Measurements from ENCODE around the gene PLB1.

Gene PLB1

DNA sequence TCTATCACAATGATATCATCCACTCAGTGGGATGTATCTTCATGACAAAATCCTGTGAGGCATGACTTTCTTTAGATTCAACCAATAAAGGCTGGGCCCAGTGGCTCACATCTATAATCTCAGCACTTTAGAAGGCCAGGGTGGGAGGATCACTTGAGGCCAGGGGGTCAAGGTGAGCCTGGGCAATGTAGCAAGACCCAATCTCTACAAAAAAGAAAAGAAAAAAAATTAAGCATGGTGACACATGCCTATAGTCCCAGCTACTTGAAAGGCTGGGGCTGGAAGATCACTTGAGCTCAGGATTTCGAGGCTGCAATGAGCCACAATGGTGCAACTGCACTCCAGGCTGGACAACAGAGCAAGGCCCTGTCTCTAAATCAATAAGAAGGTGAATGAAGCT is 68.0 kb downstream of the PLB1 start:
- in situ Hi-C loops (cut with MboI; ENCODE audit: low sequenced_read_pairs), result no loop called here

- in situ Hi-C loops (cut with MboI; ENCODE audit: low sequenced_read_pairs), result no loop called here
Observed at GRCh38 chr2:28564346-28564745, 68.5 kb downstream of the PLB1 start.

DNA sequence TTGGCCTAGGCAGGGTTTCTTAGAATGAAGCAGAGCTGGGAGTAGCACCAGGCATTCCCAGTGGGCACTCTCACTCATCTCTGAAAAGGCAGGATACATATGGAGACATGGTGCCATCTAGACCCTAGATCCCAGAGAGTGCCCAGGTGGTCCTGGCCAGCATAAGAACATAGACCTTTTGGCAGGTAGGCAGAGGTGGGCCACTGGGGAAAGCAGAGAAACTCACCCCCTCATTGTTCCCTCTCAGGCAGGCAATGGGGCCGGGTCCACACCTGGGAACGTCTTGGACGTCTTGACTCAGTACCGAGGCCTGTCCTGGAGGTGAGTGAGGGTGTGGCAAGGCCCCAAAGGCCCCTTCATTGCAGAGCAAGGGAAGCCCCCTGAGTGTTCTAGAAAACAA is 69.2 kb downstream of the PLB1 start:
- in situ Hi-C loops (cut with MboI; ENCODE audit: low sequenced_read_pairs), result no loop called here

DNA sequence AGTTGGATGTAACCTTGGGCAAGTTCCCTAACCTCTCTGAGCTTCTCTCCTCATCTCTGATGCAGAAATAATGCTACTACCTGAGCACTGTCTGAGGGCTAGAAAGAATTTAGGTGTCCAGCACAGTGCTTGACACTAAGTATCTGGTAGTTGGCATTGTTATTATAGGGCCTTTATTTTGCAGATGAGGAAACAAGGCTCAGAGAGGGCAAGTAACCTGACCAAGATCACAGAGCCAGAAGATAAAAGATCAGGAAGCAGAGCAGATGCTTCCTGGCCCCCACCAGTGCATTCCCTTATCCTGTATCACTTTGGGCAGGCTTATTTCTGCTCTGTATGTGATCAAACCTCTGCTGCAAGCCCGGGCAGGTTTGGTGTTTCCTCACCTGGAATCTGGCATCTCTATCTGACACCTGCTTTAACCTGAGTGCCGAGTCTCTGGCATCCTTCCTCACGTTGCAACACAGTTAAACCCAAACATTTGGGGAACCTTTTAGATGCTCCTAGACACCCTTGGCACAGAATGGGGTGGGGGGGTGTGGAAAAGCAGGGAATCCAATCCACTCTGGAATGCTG is 69.9 kb downstream of the PLB1 start:
- in situ Hi-C loops (cut with MboI; ENCODE audit: low sequenced_read_pairs), result no loop called here

- in situ Hi-C loops (cut with MboI; ENCODE audit: low sequenced_read_pairs), result no loop called here
Observed at GRCh38 chr2:28566521-28567041, 70.7 kb downstream of the PLB1 start.

GRCh38 chr2:28567061-28567471 is 71.2 kb downstream of the PLB1 start:
- in situ Hi-C loops (cut with MboI; ENCODE audit: low sequenced_read_pairs), result no loop called here

DNA sequence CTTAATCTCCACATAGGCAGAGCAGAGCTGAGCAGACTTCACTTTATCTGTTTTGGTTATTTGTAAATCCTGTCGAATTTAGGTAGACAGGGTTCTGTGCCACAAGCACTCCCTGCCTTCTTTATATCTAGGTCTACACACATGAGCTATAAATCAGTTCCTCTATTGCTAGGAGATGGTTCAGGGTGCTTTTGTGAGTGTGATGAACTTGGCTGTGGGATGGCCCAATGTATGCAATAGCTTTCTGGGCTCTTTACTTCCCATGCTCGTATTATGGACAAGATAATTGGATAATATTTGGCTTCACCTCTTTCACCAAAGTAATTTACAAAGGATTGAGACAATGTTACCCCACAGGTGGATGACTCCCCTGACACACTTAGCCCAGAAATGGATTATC is 72.2 kb downstream of the PLB1 start:
- in situ Hi-C loops (cut with MboI; ENCODE audit: low sequenced_read_pairs), result no loop called here

- in situ Hi-C loops (cut with MboI; ENCODE audit: low sequenced_read_pairs), result no loop called here
Observed at GRCh38 chr2:28568533-28568932, 72.7 kb downstream of the PLB1 start.

DNA sequence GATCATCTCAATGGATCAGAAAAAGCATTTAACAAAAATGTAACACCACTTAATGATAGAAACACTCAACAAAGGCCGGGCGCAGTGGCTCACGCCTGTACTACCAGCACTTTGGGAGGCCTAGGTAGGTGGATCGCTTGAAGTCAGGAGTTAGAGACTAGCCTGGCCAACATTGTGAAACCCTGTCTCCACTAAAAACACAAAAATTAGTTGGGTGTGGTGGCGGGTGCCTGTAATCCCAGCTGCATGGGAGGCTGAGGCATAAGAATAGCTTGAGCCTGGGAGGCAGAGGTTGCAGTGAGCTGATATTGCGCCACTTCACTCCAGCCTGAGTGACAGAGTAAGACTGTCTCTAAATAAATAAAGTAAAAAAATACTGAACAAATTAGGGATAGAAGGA is 74.6 kb downstream of the PLB1 start:
- in situ Hi-C loops (cut with MboI; ENCODE audit: low sequenced_read_pairs), result no loop called here

DNA sequence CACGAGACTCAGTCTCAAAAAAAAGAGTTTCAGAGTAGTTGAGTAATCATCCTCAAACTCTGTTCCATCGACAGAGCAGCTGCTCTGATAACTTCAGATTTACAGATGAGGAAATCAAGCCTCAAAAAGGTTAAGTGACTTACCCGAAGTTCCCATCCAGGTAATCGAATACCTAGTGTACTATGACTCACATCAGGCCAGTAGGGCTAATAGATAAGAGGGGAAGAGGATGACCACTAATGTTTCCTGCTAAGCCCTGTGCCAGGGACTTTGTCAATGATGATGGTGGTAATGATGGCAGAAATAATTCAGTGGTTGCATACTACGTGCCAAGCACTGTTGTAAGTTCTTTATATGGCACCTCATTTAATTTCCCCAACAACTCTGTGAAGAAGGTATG is 80.9 kb downstream of the PLB1 start:
- in situ Hi-C loops (cut with MboI; ENCODE audit: low sequenced_read_pairs), result no loop called here

DNA sequence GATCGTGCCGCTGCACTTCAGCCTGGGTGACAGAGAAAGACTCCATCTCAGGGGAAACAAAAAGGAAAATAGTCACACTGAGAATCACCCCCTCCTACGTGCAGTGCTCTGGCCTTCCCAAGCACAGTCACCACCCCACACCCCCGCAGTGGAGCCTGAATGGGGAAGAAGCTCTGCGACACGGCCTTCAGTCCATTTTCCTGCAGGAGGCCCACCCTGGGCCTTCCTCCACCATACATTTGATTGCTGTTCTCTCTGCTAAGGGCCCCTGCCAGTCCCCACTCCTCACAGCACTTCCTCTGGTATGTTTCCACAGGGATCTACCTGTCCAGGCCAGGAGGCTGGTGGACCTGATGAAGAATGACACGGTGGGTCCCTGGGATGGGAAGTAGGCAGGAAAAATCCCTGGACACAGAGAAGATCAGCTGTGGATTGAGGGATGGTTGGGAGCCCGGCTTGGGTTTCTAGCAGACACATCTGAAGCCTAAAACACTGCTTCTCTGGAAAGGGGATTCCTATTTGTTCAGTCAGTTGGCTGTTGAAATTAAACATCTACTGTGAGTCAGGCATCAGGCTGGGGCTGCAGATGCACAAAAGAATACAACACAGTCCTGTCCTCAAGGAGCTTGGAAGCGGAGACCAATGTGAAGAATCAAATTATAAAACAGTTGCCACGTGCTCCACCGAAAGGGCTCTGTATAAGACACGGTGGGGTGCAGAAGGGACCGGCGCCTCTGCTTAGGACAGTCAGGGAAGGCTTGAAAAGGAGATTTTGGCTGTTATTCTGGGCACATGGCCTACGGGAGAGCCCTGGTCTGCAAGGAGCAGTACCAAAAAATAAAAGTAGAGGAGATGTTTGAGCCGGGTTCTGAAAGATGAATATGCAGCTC is 82.2 kb downstream of the PLB1 start:
- in situ Hi-C loops (cut with MboI; ENCODE audit: low sequenced_read_pairs), result no loop called here

- in situ Hi-C loops (cut with MboI; ENCODE audit: low sequenced_read_pairs), result no loop called here
Observed at GRCh38 chr2:28578774-28579173, 82.9 kb downstream of the PLB1 start.

DNA sequence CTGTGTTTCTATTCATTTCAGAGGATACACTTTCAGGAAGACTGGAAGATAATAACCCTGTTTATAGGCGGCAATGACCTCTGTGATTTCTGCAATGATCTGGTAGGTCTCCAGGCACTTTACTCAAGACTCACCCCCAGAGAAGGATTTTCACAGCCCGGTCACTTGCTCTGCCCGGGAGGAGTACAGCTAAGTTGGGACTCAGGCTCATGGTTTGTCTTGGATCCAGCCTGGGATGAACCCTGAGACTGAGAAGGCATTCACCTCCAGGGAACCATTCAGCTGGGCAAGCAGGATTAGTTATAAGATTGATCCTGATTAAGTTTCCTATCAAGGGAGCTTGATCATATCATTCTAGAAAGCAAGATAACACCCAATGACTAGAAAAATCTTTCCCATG is 83.7 kb downstream of the PLB1 start:
- in situ Hi-C loops (cut with MboI; ENCODE audit: low sequenced_read_pairs), result no loop called here

- in situ Hi-C loops (cut with MboI; ENCODE audit: low sequenced_read_pairs), result no loop called here
Observed at GRCh38 chr2:28580078-28580477, 84.2 kb downstream of the PLB1 start.

DNA sequence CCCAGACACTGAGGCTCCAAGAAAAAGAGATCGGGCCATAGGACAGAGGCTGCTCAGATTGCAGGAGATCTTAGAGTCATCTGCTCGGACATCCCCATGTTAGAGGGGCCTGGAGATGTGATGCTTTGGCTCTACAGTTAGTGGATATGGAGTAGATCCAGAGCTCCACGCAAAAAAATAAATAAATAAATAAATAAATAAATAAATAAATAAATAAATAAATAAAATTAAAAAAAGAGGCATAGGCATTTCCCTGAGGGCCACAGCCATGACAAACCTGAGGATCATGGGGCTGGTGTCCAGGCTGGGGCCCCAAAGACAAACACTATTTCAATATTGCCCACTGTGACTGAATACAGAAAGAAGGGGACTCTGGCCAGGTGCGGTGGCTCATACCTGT is 85.5 kb downstream of the PLB1 start:
- in situ Hi-C loops (cut with MboI; ENCODE audit: low sequenced_read_pairs), result no loop called here

DNA sequence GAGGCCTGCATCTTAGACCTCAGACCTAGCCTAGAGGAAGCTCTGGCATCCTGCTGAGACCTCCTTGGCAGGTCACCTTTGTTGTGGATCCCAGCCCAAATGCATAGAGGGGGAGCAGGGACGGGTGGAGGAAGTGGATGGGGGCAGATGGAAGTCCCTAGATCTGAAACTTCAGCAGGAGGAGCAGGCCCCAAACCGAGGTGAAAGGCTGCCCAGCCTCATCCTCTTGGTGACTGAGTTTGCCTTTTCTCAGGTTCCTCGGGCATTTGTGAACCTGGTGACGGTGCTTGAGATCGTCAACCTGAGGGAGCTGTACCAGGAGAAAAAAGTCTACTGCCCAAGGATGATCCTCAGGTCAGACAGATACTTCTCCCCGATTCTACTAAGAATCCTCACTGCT is 86.3 kb downstream of the PLB1 start:
- in situ Hi-C loops (cut with MboI; ENCODE audit: low sequenced_read_pairs), result no loop called here

DNA sequence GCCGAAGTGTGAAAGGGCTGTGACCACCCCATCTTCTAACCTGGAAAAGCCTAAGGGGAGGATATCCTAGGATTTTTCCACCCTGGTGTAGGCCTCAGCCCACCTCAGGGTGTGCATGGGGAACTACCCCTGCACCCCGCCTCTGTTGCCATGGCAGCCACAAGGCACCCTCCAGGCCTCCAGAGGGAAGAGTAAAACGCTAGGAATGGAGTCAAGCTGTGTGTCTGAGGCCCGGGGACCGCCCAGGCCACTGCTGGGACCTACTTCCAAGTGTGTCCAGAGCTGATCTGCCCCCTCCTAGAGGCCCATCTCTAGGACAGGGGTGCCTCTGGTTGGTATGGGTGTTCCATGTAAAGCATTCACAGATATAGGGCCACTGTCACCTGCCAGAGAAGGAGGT is 86.7 kb downstream of the PLB1 start:
- in situ Hi-C loops (cut with MboI; ENCODE audit: low sequenced_read_pairs), result no loop called here

DNA sequence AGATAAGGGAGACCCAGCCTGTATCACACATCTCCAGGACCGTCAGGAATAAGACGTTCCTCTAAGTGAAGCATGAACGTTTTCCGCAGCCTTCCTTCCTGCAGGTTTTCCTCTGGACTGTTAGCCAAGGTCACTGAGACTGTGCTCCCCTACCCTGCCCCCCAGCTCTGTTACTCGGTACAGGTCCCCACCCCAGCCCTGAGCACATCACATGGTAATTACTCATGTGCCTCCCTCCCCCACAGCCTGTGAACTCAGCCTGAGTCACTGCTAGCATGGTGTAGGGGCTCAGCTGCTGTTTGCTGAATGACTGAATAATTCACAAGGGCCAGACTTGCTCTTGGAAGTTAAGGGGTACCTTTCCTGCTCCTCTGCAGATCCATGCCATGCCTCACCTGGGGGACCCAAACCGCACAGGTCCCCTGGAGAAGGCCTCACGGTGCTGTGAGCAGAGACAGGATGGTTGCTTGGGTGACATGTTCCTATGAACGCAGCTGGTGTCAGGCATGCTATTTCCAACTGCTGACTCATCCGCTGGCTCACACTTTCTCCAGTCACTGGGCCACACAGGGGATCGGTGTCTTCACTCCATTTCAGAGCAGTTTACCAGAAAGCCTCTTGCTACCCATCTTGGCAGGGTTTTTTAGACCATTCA is 88.2 kb downstream of the PLB1 start:
- in situ Hi-C loops (cut with MboI; ENCODE audit: low sequenced_read_pairs), result no loop called here

DNA sequence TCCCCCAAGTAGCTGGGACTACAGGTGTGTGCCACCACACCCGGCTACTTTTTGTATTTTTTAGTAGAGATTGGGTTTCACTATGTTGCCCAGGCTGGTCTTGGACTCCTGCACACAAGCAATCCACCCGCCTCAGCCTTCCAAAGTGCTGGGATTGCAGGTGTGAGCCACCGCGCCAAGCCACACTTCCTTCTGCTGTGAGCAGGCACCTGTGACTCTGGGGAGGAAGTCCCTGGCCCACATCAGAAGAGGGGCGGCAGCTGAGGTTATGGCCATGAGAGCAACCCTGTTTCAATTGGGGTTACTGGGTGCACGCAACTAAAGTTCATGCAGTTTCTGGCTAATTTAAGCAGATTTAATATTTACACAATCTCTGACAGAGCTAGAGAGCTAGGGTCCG is 91.0 kb downstream of the PLB1 start:
- in situ Hi-C loops (cut with MboI; ENCODE audit: low sequenced_read_pairs), result no loop called here

DNA sequence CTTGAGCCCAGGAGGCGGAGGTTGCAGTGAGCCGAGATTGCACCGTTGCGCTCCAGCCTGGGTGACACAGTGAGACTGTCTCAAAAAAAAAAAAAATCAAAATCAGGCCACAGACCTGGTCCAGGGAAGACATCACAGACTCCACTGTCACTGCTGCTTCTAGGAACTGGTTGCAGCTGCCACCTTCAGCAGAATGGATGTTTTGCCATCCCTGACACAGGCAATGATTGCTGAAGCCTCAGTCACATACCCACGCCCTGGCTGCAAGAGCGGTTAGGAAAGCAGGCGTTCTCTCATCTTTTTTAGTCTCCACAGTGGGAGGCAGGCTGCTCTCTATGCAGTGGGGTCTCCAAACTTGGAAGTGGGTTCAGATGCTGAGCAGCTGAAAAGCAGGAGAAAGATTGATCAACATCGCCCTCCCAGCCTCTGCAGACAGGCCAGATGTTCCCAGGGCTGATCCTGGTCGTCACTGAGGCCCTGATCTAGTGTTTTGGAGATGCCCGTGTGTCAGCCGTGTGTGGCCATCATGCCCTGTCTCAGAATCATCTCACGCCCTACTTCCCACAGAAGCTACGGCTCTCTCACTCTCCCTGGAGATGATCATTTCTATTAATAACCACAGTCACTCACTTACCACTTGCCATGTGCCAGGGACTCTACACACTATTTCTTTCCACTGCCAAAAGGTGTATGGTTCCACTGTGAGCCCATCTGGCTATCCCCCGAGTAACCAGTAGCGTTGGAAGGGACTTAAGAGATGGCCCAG is 91.8 kb downstream of the PLB1 start:
- in situ Hi-C loops (cut with MboI; ENCODE audit: low sequenced_read_pairs), result no loop called here

DNA sequence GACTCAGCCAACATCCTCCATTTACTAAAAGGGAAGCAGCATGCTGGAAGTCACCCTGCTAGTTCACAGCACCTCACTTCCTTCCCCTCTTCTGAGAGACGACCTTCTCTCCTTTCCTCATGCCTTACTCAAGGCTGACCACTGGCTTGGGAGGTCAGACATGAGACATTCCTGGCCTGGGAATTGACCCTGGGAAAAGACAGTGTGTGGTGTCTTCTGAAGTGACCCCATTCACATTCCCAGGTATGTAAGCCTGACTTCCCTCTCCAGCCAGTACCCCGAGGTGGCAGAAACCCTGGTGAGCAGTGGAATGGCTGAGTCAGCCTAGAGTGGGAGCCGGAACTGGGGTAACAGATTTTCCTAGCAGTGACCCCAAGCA is 92.4 kb downstream of the PLB1 start:
- in situ Hi-C loops (cut with MboI; ENCODE audit: low sequenced_read_pairs), result no loop called here
